AG04449 (cell line): Measurements from ENCODE around the gene CRYAA.

Experiments
- CTCF ChIA-PET: fragments of 350-600 bp; formaldehyde crosslinking; extraction: SDS; loops from one replicate; lab custom pipeline; 2021; ENCODE audit warnings: antibody characterized with exemption; lab: Yijun Ruan, JAX
- POLR2A ChIA-PET: fragments of 400-600, 350-600 bp; formaldehyde crosslinking; extraction: SDS; loops from one replicate; lab custom pipeline; 2020; ENCODE audit warnings: antibody characterized with exemption, inconsistent platforms; lab: Yijun Ruan, JAX
- DNase-seq: peaks from one replicate; pipeline ENCODE4 v3.0.0-alpha.2; 2010; ENCODE audit warnings: low read depth, low spot score
- H3K4me3 ChIP-seq: 2 replicates; pipeline ENCODE4 v1.5.1; 2011; ENCODE audit warnings: low read depth, mild to moderate bottlenecking, control low read depth, low read length
- TF ChIP-seq, protein P1 (sequence below): IDR thresholded peaks from one replicate; pipeline ENCODE4 v1.5.1; 2011; ENCODE audit warnings: mild to moderate bottlenecking, moderate library complexity, low read length, control low read depth, inconsistent platforms; ENCODE audit not compliant: insufficient read depth; ENCODE audit errors: missing control alignments

CRYAA gene

DNA sequence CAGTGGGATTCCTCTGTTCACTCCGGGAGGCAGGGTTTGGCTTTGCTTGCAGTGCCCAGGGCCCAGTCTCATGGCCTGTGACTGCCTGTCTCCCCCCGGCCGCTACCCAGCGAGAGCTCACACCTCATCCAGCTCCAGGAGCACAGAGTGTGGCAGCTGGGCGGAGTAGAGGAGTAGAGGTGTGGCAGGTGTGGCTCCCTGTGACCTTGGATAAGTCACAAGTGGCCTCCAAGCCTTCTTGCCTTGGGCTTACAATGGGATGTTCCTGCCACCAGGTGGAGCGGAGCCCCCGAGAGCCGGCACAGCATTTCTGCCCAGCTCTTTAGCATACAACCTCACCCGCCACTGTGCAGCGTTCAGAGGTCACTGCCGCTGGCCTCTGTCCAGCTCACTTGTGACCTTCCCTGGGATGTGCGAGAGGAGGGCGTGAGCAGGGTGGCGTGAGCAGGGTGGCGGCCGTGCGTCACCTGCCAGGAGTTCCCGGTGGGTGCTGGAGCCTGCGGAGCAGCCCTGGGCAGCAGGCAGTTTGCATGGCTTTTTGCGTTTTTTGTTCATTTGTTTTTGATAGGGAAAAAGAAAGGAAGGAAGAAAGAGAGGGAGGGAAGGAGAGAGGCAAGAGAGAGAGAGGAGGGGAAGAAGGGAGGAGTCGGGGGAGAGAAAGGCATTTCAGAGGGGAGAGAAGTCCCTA, 42.4 kb downstream of the CRYAA start:
- ChIA-PET POLR2A (no interaction called here), CTCF (interaction anchor here (3.0 kb wide), 1 partner anchor 434 kb away, joined by 9 read pairs; no protein-coding TSS in a partner anchor)
- DNase-seq = no peak
- H3K4me3 ChIP-seq = no peak overlapping the region
- TF ChIP-seq, protein P1, sequence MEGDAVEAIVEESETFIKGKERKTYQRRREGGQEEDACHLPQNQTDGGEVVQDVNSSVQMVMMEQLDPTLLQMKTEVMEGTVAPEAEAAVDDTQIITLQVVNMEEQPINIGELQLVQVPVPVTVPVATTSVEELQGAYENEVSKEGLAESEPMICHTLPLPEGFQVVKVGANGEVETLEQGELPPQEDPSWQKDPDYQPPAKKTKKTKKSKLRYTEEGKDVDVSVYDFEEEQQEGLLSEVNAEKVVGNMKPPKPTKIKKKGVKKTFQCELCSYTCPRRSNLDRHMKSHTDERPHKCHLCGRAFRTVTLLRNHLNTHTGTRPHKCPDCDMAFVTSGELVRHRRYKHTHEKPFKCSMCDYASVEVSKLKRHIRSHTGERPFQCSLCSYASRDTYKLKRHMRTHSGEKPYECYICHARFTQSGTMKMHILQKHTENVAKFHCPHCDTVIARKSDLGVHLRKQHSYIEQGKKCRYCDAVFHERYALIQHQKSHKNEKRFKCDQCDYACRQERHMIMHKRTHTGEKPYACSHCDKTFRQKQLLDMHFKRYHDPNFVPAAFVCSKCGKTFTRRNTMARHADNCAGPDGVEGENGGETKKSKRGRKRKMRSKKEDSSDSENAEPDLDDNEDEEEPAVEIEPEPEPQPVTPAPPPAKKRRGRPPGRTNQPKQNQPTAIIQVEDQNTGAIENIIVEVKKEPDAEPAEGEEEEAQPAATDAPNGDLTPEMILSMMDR = peak; percentile 8

DNA sequence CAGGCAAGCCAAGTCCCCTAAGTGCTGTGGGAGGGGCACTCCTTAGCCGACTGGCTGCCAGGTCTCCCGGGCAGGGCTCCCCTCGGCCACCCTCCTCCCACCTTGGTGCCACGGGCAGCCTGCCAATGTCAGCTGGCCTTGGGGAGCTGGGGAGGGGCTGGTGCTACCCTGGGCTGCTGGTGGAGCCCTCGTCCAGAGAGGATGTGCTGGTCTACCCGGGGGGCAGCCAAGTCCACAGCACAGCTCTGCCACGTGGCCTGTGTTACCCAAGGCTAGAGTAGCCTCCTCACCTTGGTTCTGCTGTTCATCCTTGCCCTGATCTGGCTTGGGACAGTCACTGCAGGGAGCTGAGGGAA, 42.9 kb downstream of the CRYAA start:
- POLR2A ChIA-PET = no interaction called here
- CTCF ChIA-PET = interaction anchor here (3.0 kb wide), 1 partner anchor 434 kb away, joined by 9 read pairs; no protein-coding TSS in a partner anchor

More for the DNA sequence above, 42.9 kb downstream of the CRYAA start:
- TF ChIP-seq, protein P1 = no peak
- DNase-seq = no peak
- H3K4me3 ChIP-seq = no peak overlapping the region
